Esophagus squamous epithelium (tissue), 4 donors: ENCODE measurements around the gene CLMP.

Experiments used
- CTCF ChIP-seq, 6 experiments: fragments of 450-650 bp in 4 of 6; fragments of 200-600 bp in 2 of 6; sonication (generic) in 2 of 6; IDR thresholded peaks; one replicate each; pipeline ENCODE4 v1.5.1; 2016 to 2019; ENCODE audit warnings: antibody characterized with exemption in 6 of 6, mild to moderate bottlenecking in 4 of 6, moderate library complexity in 4 of 6
- POLR2A ChIP-seq, 4 donors: fragments of 450-650 bp; IDR thresholded peaks; one replicate each; pipeline ENCODE4 v1.6.1; 2017; ENCODE audit warnings: antibody characterized with exemption in 4 of 4, mild to moderate bottlenecking in 4 of 4, moderate library complexity in 3 of 4

GRCh38 chr11:123020968-123021367 lies 174.1 kb downstream of the CLMP start:
- TF ChIP-seq CTCF (IDR thresholded peaks at IDR 0.05) = peak in 3 of 6 experiments; percentile 12 to 47 (median 25)
- TF ChIP-seq POLR2A (IDR thresholded peaks at IDR 0.05) = no peak
